Ovary (tissue), 3 donors: ENCODE data around the gene OR2T2.
"Not testable (repeated sequence)": the region's sequence is repeated elsewhere in the genome, so short reads cannot be mapped to it uniquely, and the experiment has no call there.

Experiments used
- EP300 ChIP-seq: sonication (generic); formaldehyde crosslinking; IDR thresholded peaks from one replicate; pipeline ENCODE4 v1.6.1; 2017; ENCODE audit warnings: antibody characterized with exemption
- TF ChIP-seq, protein P1 (sequence below), 3 donors: fragments of 450-650 bp in 2 of 3; fragments of 200-600 bp in 1 of 3; IDR thresholded peaks; one replicate each; pipeline versions ENCODE4 v1.5.1 to v1.8.0; 2016 to 2022; ENCODE audit warnings: antibody characterized with exemption in 3 of 3, mild to moderate bottlenecking in 1 of 3
- donor health status: DM: no; HTN: no; CAD: no.

- TF ChIP-seq, protein P1, sequence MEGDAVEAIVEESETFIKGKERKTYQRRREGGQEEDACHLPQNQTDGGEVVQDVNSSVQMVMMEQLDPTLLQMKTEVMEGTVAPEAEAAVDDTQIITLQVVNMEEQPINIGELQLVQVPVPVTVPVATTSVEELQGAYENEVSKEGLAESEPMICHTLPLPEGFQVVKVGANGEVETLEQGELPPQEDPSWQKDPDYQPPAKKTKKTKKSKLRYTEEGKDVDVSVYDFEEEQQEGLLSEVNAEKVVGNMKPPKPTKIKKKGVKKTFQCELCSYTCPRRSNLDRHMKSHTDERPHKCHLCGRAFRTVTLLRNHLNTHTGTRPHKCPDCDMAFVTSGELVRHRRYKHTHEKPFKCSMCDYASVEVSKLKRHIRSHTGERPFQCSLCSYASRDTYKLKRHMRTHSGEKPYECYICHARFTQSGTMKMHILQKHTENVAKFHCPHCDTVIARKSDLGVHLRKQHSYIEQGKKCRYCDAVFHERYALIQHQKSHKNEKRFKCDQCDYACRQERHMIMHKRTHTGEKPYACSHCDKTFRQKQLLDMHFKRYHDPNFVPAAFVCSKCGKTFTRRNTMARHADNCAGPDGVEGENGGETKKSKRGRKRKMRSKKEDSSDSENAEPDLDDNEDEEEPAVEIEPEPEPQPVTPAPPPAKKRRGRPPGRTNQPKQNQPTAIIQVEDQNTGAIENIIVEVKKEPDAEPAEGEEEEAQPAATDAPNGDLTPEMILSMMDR (IDR thresholded peaks at IDR 0.05), result not testable (repeated sequence)
- not testable (repeated sequence) for TF ChIP-seq EP300
These were observed 55.0 kb downstream of the OR2T2 start for GRCh38 chr1:248500305-248501035.
